ENCODE data around the gene CMSS1.

Gene CMSS1

DNA sequence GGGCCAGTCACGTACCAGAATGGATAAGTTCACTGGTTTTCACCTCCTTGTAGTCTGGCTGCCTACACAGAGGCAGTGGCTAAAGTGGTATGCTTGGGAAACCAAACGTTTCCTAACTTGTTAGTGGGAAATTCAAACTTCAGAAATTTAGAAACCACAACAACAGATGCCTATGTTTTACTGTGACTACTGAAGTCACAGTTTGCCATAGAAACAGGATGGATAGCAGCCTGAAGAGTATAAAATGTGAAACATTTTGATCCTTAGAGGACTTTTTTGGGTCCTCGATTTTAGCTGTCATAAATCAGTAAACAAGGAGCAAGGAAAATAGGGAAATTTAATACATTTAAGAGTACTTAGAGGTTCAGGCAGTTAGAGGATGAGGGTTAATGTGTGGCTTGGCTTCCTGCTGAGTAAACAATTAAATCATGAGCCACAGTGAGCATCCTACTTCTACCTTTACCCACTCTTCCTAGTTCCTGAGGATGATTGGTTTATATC lies 48.6 kb downstream of the CMSS1 start (continued):
- TF ChIP-seq ZBTB21 (tag by site-specific recombination; IDR thresholded peaks at IDR 0.05) = no peak
- TF ChIP-seq, protein P1, sequence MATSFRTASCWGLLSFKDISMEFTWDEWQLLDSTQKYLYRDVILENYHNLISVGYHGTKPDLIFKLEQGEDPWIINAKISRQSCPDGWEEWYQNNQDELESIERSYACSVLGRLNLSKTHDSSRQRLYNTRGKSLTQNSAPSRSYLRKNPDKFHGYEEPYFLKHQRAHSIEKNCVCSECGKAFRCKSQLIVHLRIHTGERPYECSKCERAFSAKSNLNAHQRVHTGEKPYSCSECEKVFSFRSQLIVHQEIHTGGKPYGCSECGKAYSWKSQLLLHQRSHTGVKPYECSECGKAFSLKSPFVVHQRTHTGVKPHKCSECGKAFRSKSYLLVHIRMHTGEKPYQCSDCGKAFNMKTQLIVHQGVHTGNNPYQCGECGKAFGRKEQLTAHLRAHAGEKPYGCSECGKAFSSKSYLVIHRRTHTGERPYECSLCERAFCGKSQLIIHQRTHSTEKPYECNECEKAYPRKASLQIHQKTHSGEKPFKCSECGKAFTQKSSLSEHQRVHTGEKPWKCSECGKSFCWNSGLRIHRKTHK (tag by site-specific recombination; IDR thresholded peaks at IDR 0.05) = no peak
- TF ChIP-seq ZSCAN30 (tag by site-specific recombination; IDR thresholded peaks at IDR 0.05) = no peak
- TF ChIP-seq, protein P2, sequence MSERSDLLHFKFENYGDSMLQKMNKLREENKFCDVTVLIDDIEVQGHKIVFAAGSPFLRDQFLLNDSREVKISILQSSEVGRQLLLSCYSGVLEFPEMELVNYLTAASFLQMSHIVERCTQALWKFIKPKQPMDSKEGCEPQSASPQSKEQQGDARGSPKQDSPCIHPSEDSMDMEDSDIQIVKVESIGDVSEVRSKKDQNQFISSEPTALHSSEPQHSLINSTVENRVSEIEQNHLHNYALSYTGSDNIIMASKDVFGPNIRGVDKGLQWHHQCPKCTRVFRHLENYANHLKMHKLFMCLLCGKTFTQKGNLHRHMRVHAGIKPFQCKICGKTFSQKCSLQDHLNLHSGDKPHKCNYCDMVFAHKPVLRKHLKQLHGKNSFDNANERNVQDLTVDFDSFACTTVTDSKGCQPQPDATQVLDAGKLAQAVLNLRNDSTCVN (tag by site-specific recombination; optimal IDR thresholded peaks at IDR 0.05) = no peak
- no peak for TF ChIP-seq ZNF571 (tag by site-specific recombination; IDR thresholded peaks at IDR 0.05)
- TF ChIP-seq ZNF354C (tag by site-specific recombination; IDR thresholded peaks at IDR 0.05; ENCODE audit: borderline replicate concordance, low read depth) = no peak
- TF ChIP-seq, protein P3, sequence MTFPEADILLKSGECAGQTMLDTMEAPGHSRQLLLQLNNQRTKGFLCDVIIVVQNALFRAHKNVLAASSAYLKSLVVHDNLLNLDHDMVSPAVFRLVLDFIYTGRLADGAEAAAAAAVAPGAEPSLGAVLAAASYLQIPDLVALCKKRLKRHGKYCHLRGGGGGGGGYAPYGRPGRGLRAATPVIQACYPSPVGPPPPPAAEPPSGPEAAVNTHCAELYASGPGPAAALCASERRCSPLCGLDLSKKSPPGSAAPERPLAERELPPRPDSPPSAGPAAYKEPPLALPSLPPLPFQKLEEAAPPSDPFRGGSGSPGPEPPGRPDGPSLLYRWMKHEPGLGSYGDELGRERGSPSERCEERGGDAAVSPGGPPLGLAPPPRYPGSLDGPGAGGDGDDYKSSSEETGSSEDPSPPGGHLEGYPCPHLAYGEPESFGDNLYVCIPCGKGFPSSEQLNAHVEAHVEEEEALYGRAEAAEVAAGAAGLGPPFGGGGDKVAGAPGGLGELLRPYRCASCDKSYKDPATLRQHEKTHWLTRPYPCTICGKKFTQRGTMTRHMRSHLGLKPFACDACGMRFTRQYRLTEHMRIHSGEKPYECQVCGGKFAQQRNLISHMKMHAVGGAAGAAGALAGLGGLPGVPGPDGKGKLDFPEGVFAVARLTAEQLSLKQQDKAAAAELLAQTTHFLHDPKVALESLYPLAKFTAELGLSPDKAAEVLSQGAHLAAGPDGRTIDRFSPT (tag by site-specific recombination; IDR thresholded peaks at IDR 0.05) = no peak
- no peak for TF ChIP-seq ZNF510 (tag by site-specific recombination; IDR thresholded peaks at IDR 0.05; ENCODE audit: insufficient replicate concordance)
- no peak for TF ChIP-seq ZNF114 (tag by site-specific recombination; IDR thresholded peaks at IDR 0.05)
- no peak for TF ChIP-seq ZNF670 (tag by site-specific recombination; IDR thresholded peaks at IDR 0.05; ENCODE audit: low read depth)
- TF ChIP-seq, protein P4, sequence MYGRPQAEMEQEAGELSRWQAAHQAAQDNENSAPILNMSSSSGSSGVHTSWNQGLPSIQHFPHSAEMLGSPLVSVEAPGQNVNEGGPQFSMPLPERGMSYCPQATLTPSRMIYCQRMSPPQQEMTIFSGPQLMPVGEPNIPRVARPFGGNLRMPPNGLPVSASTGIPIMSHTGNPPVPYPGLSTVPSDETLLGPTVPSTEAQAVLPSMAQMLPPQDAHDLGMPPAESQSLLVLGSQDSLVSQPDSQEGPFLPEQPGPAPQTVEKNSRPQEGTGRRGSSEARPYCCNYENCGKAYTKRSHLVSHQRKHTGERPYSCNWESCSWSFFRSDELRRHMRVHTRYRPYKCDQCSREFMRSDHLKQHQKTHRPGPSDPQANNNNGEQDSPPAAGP (tag by site-specific recombination; IDR thresholded peaks at IDR 0.05) = no peak
- TF ChIP-seq ZNF112 (tag by site-specific recombination; IDR thresholded peaks at IDR 0.05) = no peak
- no peak for TF ChIP-seq ZNF121 (tag by site-specific recombination; IDR thresholded peaks at IDR 0.05)
- TF ChIP-seq WT1 (tag by site-specific recombination; IDR thresholded peaks at IDR 0.05) = peak; percentile 84

DNA sequence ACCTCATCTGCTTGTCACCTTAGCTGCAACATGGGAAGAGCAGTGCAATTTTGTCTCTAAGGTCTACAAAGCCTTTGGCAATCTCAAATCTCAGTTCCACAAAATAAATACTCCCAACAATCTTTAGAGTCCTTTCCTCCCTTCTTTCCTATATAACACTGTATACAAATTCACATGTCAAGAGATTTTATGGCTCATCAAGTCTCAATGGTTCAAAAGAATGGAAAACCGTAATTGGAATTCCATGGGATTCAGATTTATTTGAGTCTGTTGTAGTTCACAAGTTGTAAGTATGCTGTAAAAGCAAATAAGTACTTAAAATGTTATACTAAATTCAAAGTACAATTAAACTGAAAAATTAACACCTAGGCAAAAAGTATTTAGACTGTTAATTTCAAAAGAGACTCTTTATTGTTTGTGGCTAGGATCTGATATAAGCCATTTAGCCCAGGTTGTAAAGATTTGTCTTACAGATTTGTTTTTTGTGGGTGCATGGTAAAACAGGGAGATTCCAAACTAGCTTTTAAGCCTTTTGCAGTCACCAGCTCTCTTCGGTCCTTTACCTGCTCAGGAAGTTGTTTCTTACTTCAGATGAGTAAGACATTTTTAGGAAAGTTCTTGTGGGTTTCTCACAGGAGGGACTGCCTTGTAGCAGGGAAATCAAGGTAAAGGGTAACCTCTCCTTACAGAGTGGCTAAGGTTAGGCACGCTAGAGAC lies 50.1 kb downstream of the CMSS1 start:
- POLR2A ChIA-PET = no interaction called here
- H3K4me1 ChIP-seq (ENCODE audit: control insufficient read depth, insufficient read depth, low read length) = peaks cover 35% of the 10 kb centered on the region
- CTCF ChIA-PET = interaction anchor here (1.5 kb wide), 1 partner anchor 24 kb away, joined by 3 read pairs; no protein-coding TSS in a partner anchor
- TF ChIP-seq WT1 (tag by site-specific recombination; IDR thresholded peaks at IDR 0.05) (peak; percentile 97), OSR2 (tag by site-specific recombination; IDR thresholded peaks at IDR 0.05) (peak; percentile 10; the same call in 1 of the 2 replicates), ZNF621 (tag by site-specific recombination; IDR thresholded peaks at IDR 0.05) (no peak), GFI1B (tag by site-specific recombination; IDR thresholded peaks at IDR 0.05) (0 out of 2 replicates have a peak, but pooled peaks have one; percentile 43), ZNF529 (tag by site-specific recombination; IDR thresholded peaks at IDR 0.05; ENCODE audit: insufficient replicate concordance) (no peak), ZNF596 (tag by site-specific recombination; IDR thresholded peaks at IDR 0.05) (no peak), HOXC10 (CRISPR knock-in tag; IDR thresholded peaks at IDR 0.05) (no peak)
- TF ChIP-seq, protein P5, sequence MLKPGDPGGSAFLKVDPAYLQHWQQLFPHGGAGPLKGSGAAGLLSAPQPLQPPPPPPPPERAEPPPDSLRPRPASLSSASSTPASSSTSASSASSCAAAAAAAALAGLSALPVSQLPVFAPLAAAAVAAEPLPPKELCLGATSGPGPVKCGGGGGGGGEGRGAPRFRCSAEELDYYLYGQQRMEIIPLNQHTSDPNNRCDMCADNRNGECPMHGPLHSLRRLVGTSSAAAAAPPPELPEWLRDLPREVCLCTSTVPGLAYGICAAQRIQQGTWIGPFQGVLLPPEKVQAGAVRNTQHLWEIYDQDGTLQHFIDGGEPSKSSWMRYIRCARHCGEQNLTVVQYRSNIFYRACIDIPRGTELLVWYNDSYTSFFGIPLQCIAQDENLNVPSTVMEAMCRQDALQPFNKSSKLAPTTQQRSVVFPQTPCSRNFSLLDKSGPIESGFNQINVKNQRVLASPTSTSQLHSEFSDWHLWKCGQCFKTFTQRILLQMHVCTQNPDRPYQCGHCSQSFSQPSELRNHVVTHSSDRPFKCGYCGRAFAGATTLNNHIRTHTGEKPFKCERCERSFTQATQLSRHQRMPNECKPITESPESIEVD (tag by site-specific recombination; IDR thresholded peaks at IDR 0.05) = peak; percentile 78
- TF ChIP-seq, protein P6, sequence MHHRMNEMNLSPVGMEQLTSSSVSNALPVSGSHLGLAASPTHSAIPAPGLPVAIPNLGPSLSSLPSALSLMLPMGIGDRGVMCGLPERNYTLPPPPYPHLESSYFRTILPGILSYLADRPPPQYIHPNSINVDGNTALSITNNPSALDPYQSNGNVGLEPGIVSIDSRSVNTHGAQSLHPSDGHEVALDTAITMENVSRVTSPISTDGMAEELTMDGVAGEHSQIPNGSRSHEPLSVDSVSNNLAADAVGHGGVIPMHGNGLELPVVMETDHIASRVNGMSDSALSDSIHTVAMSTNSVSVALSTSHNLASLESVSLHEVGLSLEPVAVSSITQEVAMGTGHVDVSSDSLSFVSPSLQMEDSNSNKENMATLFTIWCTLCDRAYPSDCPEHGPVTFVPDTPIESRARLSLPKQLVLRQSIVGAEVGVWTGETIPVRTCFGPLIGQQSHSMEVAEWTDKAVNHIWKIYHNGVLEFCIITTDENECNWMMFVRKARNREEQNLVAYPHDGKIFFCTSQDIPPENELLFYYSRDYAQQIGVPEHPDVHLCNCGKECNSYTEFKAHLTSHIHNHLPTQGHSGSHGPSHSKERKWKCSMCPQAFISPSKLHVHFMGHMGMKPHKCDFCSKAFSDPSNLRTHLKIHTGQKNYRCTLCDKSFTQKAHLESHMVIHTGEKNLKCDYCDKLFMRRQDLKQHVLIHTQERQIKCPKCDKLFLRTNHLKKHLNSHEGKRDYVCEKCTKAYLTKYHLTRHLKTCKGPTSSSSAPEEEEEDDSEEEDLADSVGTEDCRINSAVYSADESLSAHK (tag by site-specific recombination; IDR thresholded peaks at IDR 0.05) = no peak
- TF ChIP-seq, protein P7, sequence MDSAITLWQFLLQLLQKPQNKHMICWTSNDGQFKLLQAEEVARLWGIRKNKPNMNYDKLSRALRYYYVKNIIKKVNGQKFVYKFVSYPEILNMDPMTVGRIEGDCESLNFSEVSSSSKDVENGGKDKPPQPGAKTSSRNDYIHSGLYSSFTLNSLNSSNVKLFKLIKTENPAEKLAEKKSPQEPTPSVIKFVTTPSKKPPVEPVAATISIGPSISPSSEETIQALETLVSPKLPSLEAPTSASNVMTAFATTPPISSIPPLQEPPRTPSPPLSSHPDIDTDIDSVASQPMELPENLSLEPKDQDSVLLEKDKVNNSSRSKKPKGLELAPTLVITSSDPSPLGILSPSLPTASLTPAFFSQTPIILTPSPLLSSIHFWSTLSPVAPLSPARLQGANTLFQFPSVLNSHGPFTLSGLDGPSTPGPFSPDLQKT (IDR thresholded peaks at IDR 0.05; ENCODE audit: borderline replicate concordance, low read depth, low read length) = no peak

More for the DNA sequence above, 50.1 kb downstream of the CMSS1 start:
- H3K27ac ChIP-seq (ENCODE audit: extremely low read depth, low read depth, low read length) = no peak overlapping the region
- H3K4me3 ChIP-seq (ENCODE audit: low read depth, low read length) = no peak overlapping the region
- H3K36me3 ChIP-seq (ENCODE audit: control insufficient read depth in 2 of 2, insufficient read depth in 1 of 2, low read length in 2 of 2) = no peaks in the 10 kb centered on the region
- H3K9me3 ChIP-seq (ENCODE audit: control insufficient read depth, insufficient read depth, low read depth, low read length) = no peaks in the 10 kb centered on the region
